ENCODE results near the gene ABCC3. TPM values are rescaled to one million over a fixed set of nuclear protein-coding genes. Genes with fewer than 3 reads are reported as not detected.

Gene ABCC3
- total RNA-seq, 1 donor from 2014 or later, result 0.73 TPM

DNA sequence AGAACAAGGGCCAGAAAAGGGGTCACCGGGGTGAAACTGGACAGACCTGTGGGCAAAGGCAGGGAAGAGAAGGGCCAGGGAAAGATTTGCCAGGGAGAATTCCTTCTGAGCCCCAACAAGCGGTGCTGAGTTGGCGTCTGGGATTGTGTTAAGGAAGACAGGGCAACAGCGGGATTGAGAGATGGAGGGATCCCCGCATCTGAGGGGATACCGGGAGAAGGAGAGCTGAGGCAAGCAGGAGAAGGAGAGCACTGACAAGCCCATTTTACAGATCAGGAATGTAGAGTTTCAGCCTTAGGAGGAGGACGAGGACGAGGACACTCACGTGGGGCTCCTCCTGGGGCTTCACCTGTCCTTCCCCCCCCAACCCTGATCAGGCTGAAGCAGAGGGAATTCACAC lies 998 bp upstream of the ABCC3 start:
- Mint-ChIP-seq H3K9me3 (ENCODE audit: unreplicated experiment) (no peaks in the 10 kb centered on the region), H3K4me1 (ENCODE audit: unreplicated experiment) (peaks cover 29% of the 10 kb centered on the region), H3K36me3 (ENCODE audit: unreplicated experiment) (no peaks in the 10 kb centered on the region), H3K4me3 (ENCODE audit: unreplicated experiment) (no peak overlapping the region), H3K27me3 (ENCODE audit: unreplicated experiment) (peaks cover 22% of the 10 kb centered on the region), H3K27ac (ENCODE audit: unreplicated experiment) (no peak overlapping the region)
- DNase-seq (ENCODE audit: extremely low spot score, unreplicated experiment), result no peak
- TF ChIP-seq, protein P1, sequence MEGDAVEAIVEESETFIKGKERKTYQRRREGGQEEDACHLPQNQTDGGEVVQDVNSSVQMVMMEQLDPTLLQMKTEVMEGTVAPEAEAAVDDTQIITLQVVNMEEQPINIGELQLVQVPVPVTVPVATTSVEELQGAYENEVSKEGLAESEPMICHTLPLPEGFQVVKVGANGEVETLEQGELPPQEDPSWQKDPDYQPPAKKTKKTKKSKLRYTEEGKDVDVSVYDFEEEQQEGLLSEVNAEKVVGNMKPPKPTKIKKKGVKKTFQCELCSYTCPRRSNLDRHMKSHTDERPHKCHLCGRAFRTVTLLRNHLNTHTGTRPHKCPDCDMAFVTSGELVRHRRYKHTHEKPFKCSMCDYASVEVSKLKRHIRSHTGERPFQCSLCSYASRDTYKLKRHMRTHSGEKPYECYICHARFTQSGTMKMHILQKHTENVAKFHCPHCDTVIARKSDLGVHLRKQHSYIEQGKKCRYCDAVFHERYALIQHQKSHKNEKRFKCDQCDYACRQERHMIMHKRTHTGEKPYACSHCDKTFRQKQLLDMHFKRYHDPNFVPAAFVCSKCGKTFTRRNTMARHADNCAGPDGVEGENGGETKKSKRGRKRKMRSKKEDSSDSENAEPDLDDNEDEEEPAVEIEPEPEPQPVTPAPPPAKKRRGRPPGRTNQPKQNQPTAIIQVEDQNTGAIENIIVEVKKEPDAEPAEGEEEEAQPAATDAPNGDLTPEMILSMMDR (IDR thresholded peaks at IDR 0.05), result no peak

DNA sequence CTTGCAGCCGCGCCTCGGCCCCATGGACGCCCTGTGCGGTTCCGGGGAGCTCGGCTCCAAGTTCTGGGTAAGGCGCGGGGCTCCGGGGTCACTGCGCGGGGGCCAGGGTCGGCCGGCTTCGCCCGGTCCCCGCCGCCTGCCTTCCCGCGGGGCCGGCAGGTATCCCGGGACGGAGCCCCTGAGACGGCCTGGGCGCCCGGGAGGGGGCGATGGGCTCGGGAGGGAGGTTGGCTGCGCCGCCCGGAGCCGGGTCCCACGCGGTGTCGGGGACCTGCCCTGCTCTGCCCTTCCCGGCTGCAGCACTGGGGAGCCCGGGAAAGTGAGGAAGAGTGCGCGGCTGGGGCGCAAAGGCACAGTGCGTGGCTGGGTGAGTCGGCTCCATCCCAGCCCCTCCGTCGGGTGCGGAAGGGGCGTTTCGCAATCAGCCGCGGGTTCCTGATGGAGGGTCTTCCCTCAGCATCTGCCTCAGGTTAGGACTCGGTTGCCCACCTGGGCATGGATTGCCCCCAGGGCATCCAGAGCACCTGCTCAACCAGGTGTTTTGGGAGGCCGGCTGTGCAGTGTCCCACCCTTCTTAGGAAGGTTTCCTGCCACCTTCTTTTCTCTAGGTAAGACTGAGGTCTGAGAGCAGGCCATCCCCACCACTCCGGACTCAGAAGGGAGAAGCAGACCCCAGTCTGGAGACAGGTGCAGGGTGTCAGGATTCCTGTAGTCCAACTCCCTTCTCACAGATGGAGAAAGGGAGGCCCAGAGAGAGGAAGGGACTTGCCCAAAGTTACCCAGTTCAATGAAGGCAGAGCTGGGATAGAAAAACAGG lies 442 bp downstream of the ABCC3 start:
- no peak for DNase-seq (ENCODE audit: extremely low spot score, unreplicated experiment)
- H3K4me1 Mint-ChIP-seq (ENCODE audit: unreplicated experiment), result peaks cover 43% of the 10 kb centered on the region
- no peak overlapping the region for H3K4me3 Mint-ChIP-seq (ENCODE audit: unreplicated experiment)

DNA sequence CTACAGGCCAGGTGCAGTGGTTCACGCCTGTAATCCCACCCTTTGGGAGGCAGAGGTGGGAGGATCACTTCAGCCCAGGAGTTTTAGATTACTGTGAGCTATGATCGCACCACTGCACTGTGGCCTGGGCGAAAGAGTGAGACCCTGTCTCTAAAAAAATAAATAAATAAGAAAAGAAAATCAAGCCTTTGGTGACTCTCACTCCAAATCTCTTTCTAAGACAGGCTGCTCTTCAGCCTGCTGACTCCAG lies 976 bp downstream of the ABCC3 start:
- Mint-ChIP-seq H3K27me3 (ENCODE audit: unreplicated experiment) (peaks cover 12% of the 10 kb centered on the region), H3K27ac (ENCODE audit: unreplicated experiment) (no peak overlapping the region), H3K36me3 (ENCODE audit: unreplicated experiment) (no peaks in the 10 kb centered on the region), H3K4me3 (ENCODE audit: unreplicated experiment) (no peak overlapping the region), H3K9me3 (ENCODE audit: unreplicated experiment) (no peaks in the 10 kb centered on the region), H3K4me1 (ENCODE audit: unreplicated experiment) (peaks cover 46% of the 10 kb centered on the region)
- no peak for DNase-seq (ENCODE audit: extremely low spot score, unreplicated experiment)
- TF ChIP-seq, protein P1 (IDR thresholded peaks at IDR 0.05), result no peak

More for the DNA sequence above, 442 bp downstream of the ABCC3 start:
- Mint-ChIP-seq H3K36me3 (ENCODE audit: unreplicated experiment) (no peaks in the 10 kb centered on the region), H3K9me3 (ENCODE audit: unreplicated experiment) (no peaks in the 10 kb centered on the region), H3K27me3 (ENCODE audit: unreplicated experiment) (peaks cover 15% of the 10 kb centered on the region), H3K27ac (ENCODE audit: unreplicated experiment) (no peak overlapping the region)
- TF ChIP-seq, protein P1 (IDR thresholded peaks at IDR 0.05), result no peak

DNA sequence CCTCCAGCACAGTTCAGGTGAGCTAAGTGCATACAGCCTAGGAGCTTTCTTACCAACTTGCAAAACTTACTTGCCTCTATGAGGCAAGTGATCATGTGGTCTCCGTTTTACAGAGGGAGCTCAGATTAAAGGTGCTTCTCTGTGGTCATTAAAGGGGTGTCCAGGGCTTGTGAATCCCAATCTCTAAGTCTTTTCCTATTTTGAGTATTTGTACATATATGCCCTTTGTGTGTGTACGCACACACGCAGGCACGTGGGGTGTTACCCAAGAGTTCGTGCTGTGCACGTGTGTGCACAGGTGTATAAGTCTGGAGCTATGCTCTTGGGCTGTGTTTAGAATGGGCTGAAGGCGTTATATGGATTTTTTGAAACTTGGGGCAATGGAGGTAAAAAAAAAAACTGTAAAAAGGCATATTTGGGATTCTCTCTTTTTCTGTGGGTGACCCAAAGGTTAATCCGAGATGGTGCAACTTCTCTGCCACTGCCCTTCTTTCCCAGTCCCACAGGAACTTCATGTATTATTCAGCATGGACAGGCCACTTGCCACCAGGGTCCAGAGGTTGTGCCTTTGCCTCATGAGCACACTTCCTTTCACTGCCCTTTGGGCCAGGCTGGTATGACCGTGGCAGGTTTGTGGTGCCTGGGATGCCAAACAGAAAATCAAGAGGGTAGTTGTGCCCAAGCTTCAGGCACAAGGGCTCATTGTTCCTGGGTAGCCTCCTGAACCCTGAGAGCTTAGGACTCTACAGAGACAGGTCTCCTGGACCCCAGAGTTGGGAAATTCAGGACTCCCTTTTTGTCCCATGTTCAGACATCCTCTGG lies 1.5 kb downstream of the ABCC3 start:
- Mint-ChIP-seq H3K4me3 (ENCODE audit: unreplicated experiment) (no peak overlapping the region), H3K27ac (ENCODE audit: unreplicated experiment) (peak overlapping the region; percentile 15), H3K4me1 (ENCODE audit: unreplicated experiment) (peaks cover 51% of the 10 kb centered on the region), H3K9me3 (ENCODE audit: unreplicated experiment) (no peaks in the 10 kb centered on the region), H3K36me3 (ENCODE audit: unreplicated experiment) (no peaks in the 10 kb centered on the region), H3K27me3 (ENCODE audit: unreplicated experiment) (peaks cover 12% of the 10 kb centered on the region)
- TF ChIP-seq, protein P1 (IDR thresholded peaks at IDR 0.05), result no peak
- no peak for DNase-seq (ENCODE audit: extremely low spot score, unreplicated experiment)

DNA sequence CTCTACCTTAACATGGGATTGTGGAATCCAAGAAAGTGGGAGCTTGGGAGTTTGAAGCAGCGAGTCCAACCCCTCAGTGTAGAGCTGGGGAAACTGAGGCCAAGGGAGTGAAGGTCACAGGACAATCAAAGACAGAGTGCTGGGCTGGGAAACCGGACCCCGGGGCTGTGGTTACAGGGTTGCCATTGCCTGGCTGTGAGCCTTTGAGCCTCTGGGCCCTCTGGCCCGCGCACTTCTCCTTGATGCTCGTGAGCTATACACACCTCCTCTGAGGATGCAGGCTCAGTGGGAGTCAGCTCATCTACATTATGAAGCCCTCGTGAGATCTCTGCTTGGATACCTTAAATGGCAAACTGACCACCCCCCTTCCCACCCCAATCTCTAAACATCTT lies 2.1 kb downstream of the ABCC3 start:
- H3K4me1 Mint-ChIP-seq (ENCODE audit: unreplicated experiment), result peaks cover 54% of the 10 kb centered on the region
- H3K9me3 Mint-ChIP-seq (ENCODE audit: unreplicated experiment), result no peaks in the 10 kb centered on the region
- no peak overlapping the region for H3K4me3 Mint-ChIP-seq (ENCODE audit: unreplicated experiment)
- TF ChIP-seq, protein P1 (IDR thresholded peaks at IDR 0.05), result no peak
- H3K36me3 Mint-ChIP-seq (ENCODE audit: unreplicated experiment), result no peaks in the 10 kb centered on the region
- H3K27ac Mint-ChIP-seq (ENCODE audit: unreplicated experiment), result peak overlapping the region; percentile 15
- peaks cover 8% of the 10 kb centered on the region for H3K27me3 Mint-ChIP-seq (ENCODE audit: unreplicated experiment)
- DNase-seq (ENCODE audit: extremely low spot score, unreplicated experiment), result no peak
